ENCODE data around the gene PITHD1.
"Not testable (repeated sequence)": the region's sequence is repeated elsewhere in the genome, so short reads cannot be mapped to it uniquely, and the experiment has no call there.

DNA sequence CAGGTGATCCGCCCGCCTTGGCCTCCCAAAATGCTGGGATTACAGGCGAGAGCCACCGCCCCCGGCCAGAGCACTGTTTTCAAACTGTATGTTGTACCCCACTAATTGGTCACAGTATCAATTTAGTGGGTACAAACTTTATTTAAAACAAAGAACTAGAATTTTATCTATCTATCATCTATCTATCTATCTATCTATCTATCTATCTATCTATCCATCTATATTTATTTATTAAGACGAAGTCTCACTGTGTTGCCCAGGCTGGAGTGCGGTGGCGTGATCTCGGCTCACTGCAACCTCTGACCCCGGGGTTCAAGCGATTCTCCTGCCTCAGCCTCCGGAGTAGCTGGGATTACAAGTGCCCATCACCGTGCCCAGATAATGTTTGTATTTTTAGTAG lies 48.4 kb downstream of the PITHD1 start:
- TF ChIP-seq, protein P1, sequence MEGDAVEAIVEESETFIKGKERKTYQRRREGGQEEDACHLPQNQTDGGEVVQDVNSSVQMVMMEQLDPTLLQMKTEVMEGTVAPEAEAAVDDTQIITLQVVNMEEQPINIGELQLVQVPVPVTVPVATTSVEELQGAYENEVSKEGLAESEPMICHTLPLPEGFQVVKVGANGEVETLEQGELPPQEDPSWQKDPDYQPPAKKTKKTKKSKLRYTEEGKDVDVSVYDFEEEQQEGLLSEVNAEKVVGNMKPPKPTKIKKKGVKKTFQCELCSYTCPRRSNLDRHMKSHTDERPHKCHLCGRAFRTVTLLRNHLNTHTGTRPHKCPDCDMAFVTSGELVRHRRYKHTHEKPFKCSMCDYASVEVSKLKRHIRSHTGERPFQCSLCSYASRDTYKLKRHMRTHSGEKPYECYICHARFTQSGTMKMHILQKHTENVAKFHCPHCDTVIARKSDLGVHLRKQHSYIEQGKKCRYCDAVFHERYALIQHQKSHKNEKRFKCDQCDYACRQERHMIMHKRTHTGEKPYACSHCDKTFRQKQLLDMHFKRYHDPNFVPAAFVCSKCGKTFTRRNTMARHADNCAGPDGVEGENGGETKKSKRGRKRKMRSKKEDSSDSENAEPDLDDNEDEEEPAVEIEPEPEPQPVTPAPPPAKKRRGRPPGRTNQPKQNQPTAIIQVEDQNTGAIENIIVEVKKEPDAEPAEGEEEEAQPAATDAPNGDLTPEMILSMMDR (IDR thresholded peaks at IDR 0.05) = not testable (repeated sequence)
- TF ChIP-seq POLR2A (IDR thresholded peaks at IDR 0.05) = not testable (repeated sequence)
